ENCODE results near the gene TINAGL1. TPM values are rescaled to one million over a fixed set of nuclear protein-coding genes. Genes with fewer than 3 reads are reported as not detected.

Gene TINAGL1
- total and polyA plus RNA-seq, 2 of the 13 experiments (the other 11 are each of a cell fraction or from before 2014, with no cell fraction given): 24.7 to 76.8 TPM

- TF ChIP-seq ZNF503 (CRISPR knock-in tag; IDR thresholded peaks at IDR 0.05) (peak; percentile 52; the same call in 1 of the 2 replicates), STAT5B (CRISPR knock-in tag; IDR thresholded peaks at IDR 0.05) (no peak), ZNF746 (CRISPR knock-in tag; IDR thresholded peaks at IDR 0.05) (peak; percentile 80; the same call in 1 of the 2 replicates), ZEB1 (IDR thresholded peaks at IDR 0.05; ENCODE audit: insufficient replicate concordance, low read depth) (peak; percentile 99), ATF7-NPFF (CRISPR knock-in tag; IDR thresholded peaks at IDR 0.05; ENCODE audit: low read depth) (peak; percentile 72; the same call in 1 of the 2 replicates), ZNF775 (CRISPR knock-in tag; IDR thresholded peaks at IDR 0.05; ENCODE audit: borderline replicate concordance) (no peak), FIP1L1 (IDR thresholded peaks at IDR 0.05; ENCODE audit: borderline replicate concordance, insufficient read depth, low read depth, low read length) (no peak), ZNF337 (CRISPR knock-in tag; IDR thresholded peaks at IDR 0.05; ENCODE audit: borderline replicate concordance, low read depth) (no peak), ZMAT3 (CRISPR knock-in tag; conservative IDR thresholded peaks at IDR 0.05) (no peak)
These were observed 760 bp upstream of the TINAGL1 start (continued) for GRCh38 chr1:31575369-31576140.

All from HepG2 (cell line).